IPS-20b (cell line): ENCODE results near the gene GPR39.
"Not testable (repeated sequence)": the region's sequence is repeated elsewhere in the genome, so short reads cannot be mapped to it uniquely, and the experiment has no call there.

Experiments used
- H3K27ac ChIP-seq: one replicate; pipeline ENCODE4 v1.5.1; 2013; ENCODE audit warnings: low read length
- H3K27me3 ChIP-seq: 2 replicates; pipeline ENCODE4 v1.6.1; 2013; ENCODE audit warnings: mild to moderate bottlenecking, low read length, inconsistent platforms; ENCODE audit not compliant: insufficient read depth
- H3K36me3 ChIP-seq: 2 replicates; pipeline ENCODE4 v1.6.1; 2013; ENCODE audit warnings: low read depth, mild to moderate bottlenecking, inconsistent platforms, low read length, moderate library complexity; ENCODE audit not compliant: insufficient read depth
- H3K4me1 ChIP-seq: 2 replicates; pipeline ENCODE4 v1.6.1; 2013; ENCODE audit warnings: mild to moderate bottlenecking, control low read depth, inconsistent platforms, low read length, moderate library complexity; ENCODE audit not compliant: insufficient read depth
- H3K4me3 ChIP-seq: 2 replicates; pipeline ENCODE4 v1.5.1; 2013; ENCODE audit warnings: mild to moderate bottlenecking, low read length, inconsistent platforms
- H3K9ac ChIP-seq: 2 replicates; pipeline ENCODE4 v1.6.1; 2013; ENCODE audit warnings: low read depth, mild to moderate bottlenecking, inconsistent platforms, low read length, moderate library complexity
- H3K9me3 ChIP-seq: 2 replicates; pipeline ENCODE4 v1.6.1; 2013; ENCODE audit warnings: mild to moderate bottlenecking, low read depth, low read length, inconsistent platforms; ENCODE audit not compliant: insufficient read depth

Gene GPR39

DNA sequence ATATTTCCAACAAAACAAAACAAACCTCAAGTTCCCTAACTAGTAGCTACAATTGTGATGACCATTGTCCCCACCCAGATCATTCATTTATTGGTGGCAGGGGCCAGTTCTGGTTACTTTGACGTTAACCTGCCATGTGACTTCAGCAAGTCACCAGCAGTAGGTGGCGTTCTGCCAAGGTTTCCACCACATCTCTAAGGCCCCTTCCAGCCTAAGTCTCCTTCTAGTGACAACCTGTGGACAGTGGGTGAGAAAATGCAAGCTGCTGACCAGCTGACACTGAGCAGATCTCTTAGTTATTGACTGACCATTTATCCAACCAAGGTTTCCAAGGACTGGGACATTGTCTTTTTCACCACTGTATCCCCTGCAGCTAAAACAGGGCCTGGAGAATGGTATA is 98.4 kb downstream of the GPR39 start:
- Histone ChIP-seq H3K9ac (no peak overlapping the region), H3K4me1 (no peaks in the 10 kb centered on the region), H3K27me3 (no peaks in the 10 kb centered on the region), H3K27ac (no peak overlapping the region), H3K4me3 (no peak overlapping the region), H3K36me3 (no peaks in the 10 kb centered on the region), H3K9me3 (no peaks in the 10 kb centered on the region)

DNA sequence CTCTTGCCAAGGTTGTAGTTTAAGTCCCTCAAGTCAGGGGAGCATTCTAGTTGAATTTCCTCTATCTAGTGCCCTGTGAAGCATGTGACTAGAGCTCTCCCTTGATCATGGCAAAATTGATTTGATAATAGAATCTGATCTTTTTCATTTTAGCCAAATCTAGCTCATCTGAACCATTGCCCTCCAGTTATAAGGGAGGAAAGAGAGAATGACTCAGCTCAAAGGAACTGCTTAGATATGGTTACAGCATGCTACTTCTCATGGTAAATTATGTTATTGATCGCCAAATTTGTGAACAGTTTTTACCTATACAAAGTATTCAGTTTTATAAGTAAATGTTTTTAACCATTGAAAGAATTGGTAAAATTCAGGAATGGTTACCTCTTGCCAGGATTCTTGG is 100.8 kb downstream of the GPR39 start:
- Histone ChIP-seq H3K27ac (no peak overlapping the region), H3K9me3 (no peaks in the 10 kb centered on the region), H3K4me1 (peaks cover 5% of the 10 kb centered on the region; the same call in 1 of the 2 replicates), H3K9ac (no peak overlapping the region), H3K4me3 (no peak overlapping the region), H3K27me3 (no peaks in the 10 kb centered on the region), H3K36me3 (no peaks in the 10 kb centered on the region)

GRCh38 chr2:132518302-132518701 is 101.7 kb downstream of the GPR39 start:
- H3K9me3 ChIP-seq: no peaks in the 10 kb centered on the region
- H3K27me3 ChIP-seq: no peaks in the 10 kb centered on the region
- H3K36me3 ChIP-seq: no peaks in the 10 kb centered on the region
- no peak overlapping the region for H3K27ac ChIP-seq
- H3K4me1 ChIP-seq: peaks cover 7% of the 10 kb centered on the region; the same call in 1 of the 2 replicates
- no peak overlapping the region for H3K4me3 ChIP-seq
- H3K9ac ChIP-seq: no peak overlapping the region

DNA sequence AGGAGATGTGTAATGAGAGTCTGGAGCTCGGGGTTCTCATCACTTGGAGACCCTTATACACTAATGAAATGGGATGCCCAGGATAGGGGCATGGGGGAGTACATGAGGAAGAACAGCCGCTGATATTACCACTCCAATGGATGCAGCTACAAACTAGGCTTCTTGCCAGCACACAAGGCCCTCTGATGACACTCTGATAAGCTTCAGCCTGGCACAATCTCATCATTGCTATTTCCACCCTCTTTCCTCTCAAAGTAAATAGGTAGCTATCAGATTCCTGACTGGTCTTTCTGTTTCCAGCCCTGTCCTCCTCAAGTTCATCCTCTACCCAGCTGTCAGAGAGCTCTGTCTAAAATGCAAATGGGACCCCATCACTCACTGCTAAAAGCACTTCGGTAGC is 103.0 kb downstream of the GPR39 start:
- Histone ChIP-seq H3K9me3 (no peaks in the 10 kb centered on the region), H3K4me3 (no peak overlapping the region), H3K36me3 (no peaks in the 10 kb centered on the region), H3K27ac (no peak overlapping the region), H3K9ac (no peak overlapping the region), H3K27me3 (no peaks in the 10 kb centered on the region), H3K4me1 (peaks cover 7% of the 10 kb centered on the region; the same call in 1 of the 2 replicates)

DNA sequence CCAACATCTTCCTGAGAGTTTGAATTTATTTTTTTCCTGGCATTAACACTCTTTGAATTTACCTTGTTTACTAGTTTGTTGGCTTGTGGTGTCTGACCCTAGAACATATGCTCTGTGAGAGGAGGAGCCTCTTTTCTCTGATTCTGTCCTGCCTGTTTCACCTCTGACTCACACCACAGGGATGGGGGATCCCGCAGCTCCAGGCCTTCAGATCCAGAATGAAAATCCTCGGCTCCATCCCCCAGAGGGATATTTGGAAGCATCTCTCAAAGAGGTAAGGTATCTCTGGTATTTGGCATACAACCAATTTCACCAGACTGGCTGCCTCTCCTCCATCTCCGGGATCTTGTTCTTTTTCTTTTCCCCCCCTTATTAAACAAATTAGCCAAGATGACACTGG is 104.7 kb downstream of the GPR39 start:
- Histone ChIP-seq H3K27me3 (no peaks in the 10 kb centered on the region), H3K4me3 (no peak overlapping the region), H3K9ac (no peak overlapping the region), H3K9me3 (no peaks in the 10 kb centered on the region), H3K27ac (no peak overlapping the region), H3K4me1 (peaks cover 7% of the 10 kb centered on the region; the same call in 1 of the 2 replicates), H3K36me3 (no peaks in the 10 kb centered on the region)

DNA sequence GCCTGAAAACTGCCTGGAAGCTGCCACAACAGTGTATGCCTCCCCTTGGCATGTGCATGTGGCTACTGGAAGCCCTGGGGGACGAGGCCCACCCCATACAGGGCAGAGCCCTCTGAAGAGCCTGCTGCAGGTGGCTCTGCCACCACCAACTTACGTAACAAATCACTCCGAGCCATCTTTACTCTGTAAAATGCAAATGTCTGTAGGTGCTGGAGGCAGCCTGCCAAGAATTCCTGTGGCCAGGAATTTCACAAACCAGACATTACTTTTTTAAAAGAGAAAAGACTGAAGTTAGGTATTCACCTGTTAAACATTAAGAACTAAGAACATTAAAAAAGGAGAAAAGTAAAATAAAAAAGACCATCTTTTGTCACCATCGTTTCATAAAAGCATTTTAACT is 106.3 kb downstream of the GPR39 start:
- Histone ChIP-seq H3K36me3 (no peaks in the 10 kb centered on the region), H3K4me1 (peaks cover 7% of the 10 kb centered on the region; the same call in 1 of the 2 replicates), H3K9me3 (no peaks in the 10 kb centered on the region), H3K4me3 (no peak overlapping the region), H3K27ac (no peak overlapping the region), H3K27me3 (no peaks in the 10 kb centered on the region), H3K9ac (no peak overlapping the region)

GRCh38 chr2:132537061-132537460 is 120.5 kb downstream of the GPR39 start:
- not testable (repeated sequence) for H3K4me1 ChIP-seq, H3K27me3 ChIP-seq, H3K36me3 ChIP-seq, H3K27ac ChIP-seq, H3K4me3 ChIP-seq, H3K9me3 ChIP-seq, H3K9ac ChIP-seq

GRCh38 chr2:132538331-132538855 is 121.8 kb downstream of the GPR39 start:
- Histone ChIP-seq H3K4me3 (no peak overlapping the region), H3K9me3 (peaks cover 18% of the 10 kb centered on the region), H3K27me3 (no peaks in the 10 kb centered on the region), H3K9ac (no peak overlapping the region), H3K4me1 (no peaks in the 10 kb centered on the region), H3K27ac (no peak overlapping the region), H3K36me3 (no peaks in the 10 kb centered on the region)

DNA sequence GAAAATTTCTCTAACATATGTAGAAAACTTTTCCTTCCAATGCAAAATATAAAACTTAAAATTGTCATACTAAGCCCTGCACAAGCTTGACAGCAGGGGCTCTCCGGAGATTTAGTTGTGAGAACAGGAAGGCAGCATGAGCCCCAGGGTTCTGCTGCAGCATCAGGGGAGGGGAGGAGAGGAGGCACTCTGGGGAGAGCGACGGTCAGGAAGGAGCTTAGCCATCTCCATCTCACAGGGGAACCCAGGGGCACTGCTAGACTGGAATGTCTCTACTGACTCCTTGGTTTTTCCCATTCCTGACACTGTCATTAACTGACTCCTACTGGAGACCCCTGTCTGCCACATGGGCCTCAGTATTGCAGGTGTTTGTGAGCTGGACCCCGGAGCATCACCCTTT is 123.6 kb downstream of the GPR39 start:
- H3K9me3 ChIP-seq: peaks cover 28% of the 10 kb centered on the region
- no peaks in the 10 kb centered on the region for H3K27me3 ChIP-seq
- H3K9ac ChIP-seq: no peak overlapping the region
- H3K4me3 ChIP-seq: no peak overlapping the region
- H3K36me3 ChIP-seq: no peaks in the 10 kb centered on the region
- H3K4me1 ChIP-seq: no peaks in the 10 kb centered on the region
- H3K27ac ChIP-seq: no peak overlapping the region

GRCh38 chr2:132542953-132543569 is 126.5 kb downstream of the GPR39 start:
- no peak overlapping the region for H3K27ac ChIP-seq
- H3K9me3 ChIP-seq: peaks cover 28% of the 10 kb centered on the region

GRCh38 chr2:132544006-132544630 is 127.5 kb downstream of the GPR39 start:
- no peaks in the 10 kb centered on the region for H3K27me3 ChIP-seq
- H3K9ac ChIP-seq: no peak overlapping the region
- no peak overlapping the region for H3K4me3 ChIP-seq
- no peak overlapping the region for H3K27ac ChIP-seq
- no peaks in the 10 kb centered on the region; the same call in 1 of the 2 replicates for H3K4me1 ChIP-seq
- H3K9me3 ChIP-seq: peaks cover 28% of the 10 kb centered on the region
- no peaks in the 10 kb centered on the region for H3K36me3 ChIP-seq

More at GRCh38 chr2:132542953-132543569, 126.5 kb downstream of the GPR39 start:
- no peaks in the 10 kb centered on the region for H3K36me3 ChIP-seq
- H3K27me3 ChIP-seq: no peaks in the 10 kb centered on the region
- no peak overlapping the region for H3K4me3 ChIP-seq
- no peak overlapping the region for H3K9ac ChIP-seq
- no peaks in the 10 kb centered on the region; the same call in 1 of the 2 replicates for H3K4me1 ChIP-seq

DNA sequence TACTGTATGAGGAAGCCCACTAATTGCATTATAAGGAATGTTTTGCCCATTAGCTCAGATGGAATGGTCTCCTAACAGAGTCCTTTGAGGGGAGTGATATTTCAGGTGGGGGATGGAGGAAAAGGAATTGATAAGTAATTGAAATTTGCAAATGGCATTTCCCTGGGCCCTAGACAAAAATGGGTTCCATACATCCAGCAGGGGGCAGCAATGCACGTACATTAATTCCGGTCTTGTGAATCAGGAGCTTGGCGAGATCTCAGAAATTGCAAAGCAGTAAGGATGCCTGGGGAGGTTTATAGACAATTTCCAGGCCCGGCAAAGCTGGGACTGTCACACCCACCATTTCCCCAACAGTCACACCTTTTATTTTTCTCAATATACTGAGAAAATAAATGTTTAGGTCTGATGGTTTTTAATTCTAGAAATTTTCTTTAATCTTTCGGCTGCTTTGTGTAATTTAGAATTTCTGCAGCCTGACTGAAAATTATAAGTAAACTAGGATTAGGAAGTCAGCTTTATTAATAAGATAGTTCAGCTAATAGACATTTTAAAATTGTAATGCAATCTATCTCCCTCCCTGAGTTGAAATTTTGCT is 130.6 kb downstream of the GPR39 start:
- H3K4me3 ChIP-seq: no peak overlapping the region
- H3K4me1 ChIP-seq: peaks cover 6% of the 10 kb centered on the region; the same call in 1 of the 2 replicates
- no peaks in the 10 kb centered on the region for H3K36me3 ChIP-seq
- H3K27me3 ChIP-seq: no peaks in the 10 kb centered on the region
- H3K9me3 ChIP-seq: peaks cover 21% of the 10 kb centered on the region
- H3K27ac ChIP-seq: no peak overlapping the region
- no peak overlapping the region for H3K9ac ChIP-seq
